Spinal cord (tissue), 10 donors: ENCODE results near the gene FAM76A. TPM values are rescaled to one million over a fixed set of nuclear protein-coding genes. Genes with fewer than 3 reads are reported as not detected.
"Not testable (repeated sequence)": the region's sequence is repeated elsewhere in the genome, so short reads cannot be mapped to it uniquely, and the experiment has no call there.

Source experiments
- DNase-seq, 6 donors: peaks; one replicate each; pipeline versions ENCODE4 v3.0.0 to v3.0.0-alpha.2; 2013 to 2015; ENCODE audit warnings: low spot score in 6 of 6, low read depth in 4 of 6
- H3K27ac ChIP-seq: one replicate; pipeline ENCODE4 v1.5.1; 2013; ENCODE audit warnings: low read depth, low read length, control low read depth
- H3K27me3 ChIP-seq: one replicate; pipeline ENCODE4 v1.6.1; 2013; ENCODE audit warnings: low read length; ENCODE audit not compliant: control insufficient read depth, insufficient read depth
- H3K36me3 ChIP-seq: one replicate; pipeline ENCODE4 v1.6.1; 2013; ENCODE audit warnings: low read length; ENCODE audit not compliant: control insufficient read depth, insufficient read depth
- H3K4me1 ChIP-seq: one replicate; pipeline ENCODE4 v1.6.1; 2013; ENCODE audit warnings: low read length; ENCODE audit not compliant: control insufficient read depth, insufficient read depth
- H3K4me3 ChIP-seq: one replicate; pipeline ENCODE4 v1.5.1; 2013; ENCODE audit warnings: low read depth, low read length, control low read depth
- H3K9me3 ChIP-seq: one replicate; pipeline ENCODE4 v1.6.1; 2013; ENCODE audit warnings: low read length; ENCODE audit not compliant: control insufficient read depth, insufficient read depth
- WGBS: methylation state at CpG from one replicate; pipeline ENCODE4 v1.1.5; 2013; ENCODE audit warnings: missing lambda C conversion rate; ENCODE audit not compliant: insufficient coverage; 5-methylcytosine and 5-hydroxymethylcytosine counted together
- polyA plus RNA-seq, 2 donors: library from polyadenylated mRNA; unstranded; fragments of 120-200 nt; gene quantifications; one replicate each; pipeline ENCODE4 v1.2.1, GENCODE V29; 2013; ENCODE audit not compliant: insufficient read length in 2 of 2
- total RNA-seq, 2 donors: library from RNA; depleted of rRNA in 1 of 2; stranded (reverse); fragments of 120-200 nt in 1 of 2; fragments of >200 nt in 1 of 2; gene quantifications; one replicate each; pipeline versions ENCODE4 v1.2.3 to v1.2.4, GENCODE V29; 2013 to 2014
- donor health status: healthy.

FAM76A gene
- total and polyA plus RNA-seq, 4 donors: 11.4 to 22.1 (median 12.2) TPM

DNA sequence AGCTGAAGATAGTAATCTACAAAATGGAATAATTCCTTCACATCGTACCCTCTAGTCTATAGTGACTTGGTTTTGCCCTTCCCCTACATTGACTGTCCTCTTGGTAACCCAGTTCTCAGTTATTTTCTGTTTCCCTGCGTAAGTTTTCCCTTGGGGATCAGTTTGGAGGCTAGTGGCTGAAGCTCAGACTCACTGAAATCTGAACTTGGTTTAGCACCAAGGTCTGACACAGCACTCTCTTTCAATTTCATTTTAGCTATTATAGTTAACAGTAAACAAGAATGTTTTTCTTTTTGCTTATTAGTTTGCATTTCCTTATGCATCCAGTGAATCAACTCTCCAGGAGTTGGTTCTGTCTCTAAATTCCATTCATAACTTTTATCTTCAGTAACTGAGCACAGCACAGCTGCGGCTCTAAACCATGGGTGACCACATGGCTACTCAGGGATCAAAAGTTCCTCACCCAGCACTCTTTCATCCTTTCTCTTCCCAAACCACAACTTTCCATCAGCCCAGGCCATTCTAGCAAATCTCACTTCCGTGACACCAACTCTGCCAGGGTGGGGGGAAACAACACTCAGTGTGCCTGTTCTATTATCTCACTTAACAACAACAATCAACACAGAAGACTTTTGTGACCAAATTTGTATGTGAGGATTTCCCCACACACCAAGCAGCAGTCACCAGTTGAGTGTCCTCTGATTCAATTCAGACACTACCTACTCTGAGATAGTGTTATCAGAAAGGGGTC is 36.2 kb upstream of the FAM76A start:
- Histone ChIP-seq H3K36me3 (no peaks in the 10 kb centered on the region), H3K9me3 (no peaks in the 10 kb centered on the region), H3K4me1 (no peaks in the 10 kb centered on the region), H3K27me3 (no peaks in the 10 kb centered on the region), H3K27ac (no peak overlapping the region), H3K4me3 (no peak overlapping the region)
- 93% methylated on average over 1 of the region's 4 CpGs for WGBS
- no peak for DNase-seq

DNA sequence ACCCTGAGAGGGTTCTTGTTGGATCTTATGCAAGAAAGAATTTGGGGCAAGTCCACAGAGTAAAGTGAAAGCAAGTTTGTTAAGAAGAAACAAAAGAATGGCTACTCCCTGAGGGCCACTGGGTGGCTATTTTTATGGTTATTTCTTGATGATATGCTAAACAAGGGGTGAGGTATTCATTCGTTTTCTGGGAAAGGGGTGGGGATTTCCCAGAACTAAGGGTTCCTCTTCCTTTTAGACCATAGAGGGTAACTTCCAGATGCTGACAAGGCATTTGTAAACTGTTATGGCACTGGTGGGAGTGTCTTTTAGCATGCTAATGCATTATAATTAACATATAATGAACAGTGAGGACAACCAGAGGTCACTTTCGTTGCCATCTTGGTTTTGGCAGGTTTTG is 35.6 kb upstream of the FAM76A start:
- Histone ChIP-seq H3K36me3 (no peaks in the 10 kb centered on the region), H3K27me3 (no peaks in the 10 kb centered on the region), H3K4me1 (no peaks in the 10 kb centered on the region), H3K4me3 (no peak overlapping the region), H3K27ac (no peak overlapping the region), H3K9me3 (no peaks in the 10 kb centered on the region)
- no CpG with 5 or more reads among the region's 2 CpGs for whole genome bisulfite sequencing
- DNase-seq: no peak

DNA sequence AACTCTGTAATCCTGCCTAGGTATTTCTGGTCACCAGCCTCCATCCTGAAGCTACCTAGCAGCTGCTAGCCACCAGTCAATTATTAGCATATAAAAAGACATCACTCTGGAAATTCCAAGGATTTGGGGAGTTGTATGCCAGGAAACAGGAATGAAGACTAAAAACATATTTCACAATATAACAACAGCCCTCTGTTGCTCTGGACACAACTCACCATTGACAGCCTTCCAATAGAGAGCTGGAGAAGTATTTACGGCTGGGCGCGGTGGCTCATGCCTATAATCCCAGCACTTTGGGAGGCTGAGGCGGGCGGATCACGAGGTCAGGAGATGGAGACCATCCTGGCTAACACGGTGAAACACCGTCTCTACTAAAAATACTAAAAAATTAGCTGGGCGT is 28.9 kb upstream of the FAM76A start:
- H3K9me3 ChIP-seq, H3K4me3 ChIP-seq, H3K4me1 ChIP-seq, H3K27ac ChIP-seq, DNase-seq, H3K27me3 ChIP-seq, H3K36me3 ChIP-seq: not testable (repeated sequence)
- 82% methylated on average over 2 of the region's 9 CpGs for WGBS

DNA sequence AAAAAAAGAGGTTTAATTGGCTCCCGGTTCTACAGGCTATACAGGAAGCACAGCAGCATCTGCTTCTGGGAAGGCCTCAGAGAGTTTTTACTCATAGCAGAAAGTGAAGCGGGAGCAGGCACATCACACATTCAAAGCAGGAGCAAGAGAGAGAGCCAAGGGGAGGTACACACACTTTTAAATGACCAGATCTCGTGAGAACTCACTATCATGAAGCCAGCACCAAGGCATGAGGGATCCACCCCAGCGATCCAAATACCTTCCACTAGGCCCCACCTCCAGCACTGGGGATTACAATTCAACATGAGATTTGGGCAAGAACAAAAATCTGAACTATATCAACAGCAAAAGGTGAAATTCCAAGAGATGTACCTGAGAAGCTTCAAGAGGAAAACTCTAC is 20.8 kb upstream of the FAM76A start:
- no peaks in the 10 kb centered on the region for H3K36me3 ChIP-seq
- H3K4me1 ChIP-seq: no peaks in the 10 kb centered on the region
- DNase-seq: no peak
- 86% methylated on average over 1 of the region's 4 CpGs for WGBS
- no peaks in the 10 kb centered on the region for H3K27me3 ChIP-seq
- H3K9me3 ChIP-seq: no peaks in the 10 kb centered on the region
- no peak overlapping the region for H3K4me3 ChIP-seq
- H3K27ac ChIP-seq: no peak overlapping the region

DNA sequence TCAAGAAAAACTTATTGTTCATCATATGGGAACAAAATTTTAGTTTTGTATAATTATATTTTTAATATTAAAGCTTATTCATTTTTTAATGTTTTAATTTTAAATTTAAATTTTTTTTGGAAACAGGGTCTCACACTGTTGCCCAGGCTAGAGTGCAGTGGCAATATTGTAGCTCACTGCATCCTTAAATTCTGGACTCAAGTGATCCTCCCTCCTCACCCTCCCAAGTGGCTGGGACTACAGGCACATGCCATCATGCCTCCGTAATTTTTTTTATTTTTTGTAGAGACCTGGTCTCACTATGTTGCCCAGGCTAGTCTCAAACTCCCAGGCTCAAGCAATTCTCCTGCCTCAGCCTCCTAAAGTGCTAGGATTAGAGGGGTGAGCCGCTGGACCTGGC is 20.2 kb upstream of the FAM76A start:
- no peaks in the 10 kb centered on the region for H3K4me1 ChIP-seq
- H3K4me3 ChIP-seq: no peak overlapping the region
- H3K36me3 ChIP-seq: no peaks in the 10 kb centered on the region
- H3K27me3 ChIP-seq: no peaks in the 10 kb centered on the region
- no peak for DNase-seq
- no peak overlapping the region for H3K27ac ChIP-seq
- no peaks in the 10 kb centered on the region for H3K9me3 ChIP-seq
- WGBS: no CpG with 5 or more reads among the region's 2 CpGs

DNA sequence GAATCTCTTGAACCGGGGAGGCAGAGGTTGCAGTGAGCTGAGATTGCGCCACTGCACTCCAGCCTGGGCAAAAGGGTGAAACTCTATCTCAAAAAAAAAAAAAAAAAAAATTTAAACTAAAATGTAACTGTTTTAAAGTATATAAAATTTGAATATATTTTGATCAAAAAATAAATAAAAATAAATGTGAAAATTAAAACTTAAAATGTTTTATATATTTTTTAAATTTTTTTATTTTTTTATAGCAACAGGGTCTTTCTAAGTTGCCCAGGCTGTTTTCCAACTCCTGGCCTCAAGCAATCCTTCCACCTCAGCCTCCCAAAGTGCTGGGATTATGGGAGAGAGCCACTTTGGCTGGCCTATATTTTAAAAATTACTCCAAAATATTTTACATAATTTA is 15.2 kb upstream of the FAM76A start:
- Histone ChIP-seq H3K27ac (no peak overlapping the region), H3K9me3 (no peaks in the 10 kb centered on the region), H3K36me3 (no peaks in the 10 kb centered on the region), H3K4me3 (no peak overlapping the region), H3K4me1 (no peaks in the 10 kb centered on the region), H3K27me3 (no peaks in the 10 kb centered on the region)
- no peak for DNase-seq
- no CpG with 5 or more reads among the region's 2 CpGs for whole genome bisulfite sequencing

DNA sequence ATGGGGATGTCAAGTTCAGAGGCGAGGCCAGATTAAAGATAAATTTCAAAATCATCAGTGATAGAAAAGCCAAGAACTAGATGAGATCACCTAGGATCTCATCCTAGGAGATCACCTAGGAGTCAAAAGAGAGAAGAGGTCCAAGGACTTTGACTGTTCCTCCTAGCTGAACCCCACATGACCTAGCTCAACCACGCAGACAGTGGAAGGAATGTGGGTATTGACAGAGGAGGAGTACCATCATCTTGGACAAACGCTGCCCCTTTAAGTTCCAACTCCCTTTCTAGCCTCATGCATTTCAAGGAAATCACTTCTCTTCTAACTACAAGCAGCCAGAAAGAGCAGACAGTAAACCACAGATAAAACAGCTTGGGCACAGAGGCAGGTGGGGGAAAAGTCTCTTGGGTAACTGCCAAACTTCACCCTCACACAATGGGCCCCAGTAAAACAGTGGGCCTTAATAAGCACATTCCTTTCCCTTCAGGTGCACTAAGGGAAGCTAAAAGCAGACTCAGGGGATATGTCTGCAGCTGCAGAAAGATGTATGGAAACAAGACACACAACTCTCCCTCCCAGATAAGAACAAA is 12.5 kb upstream of the FAM76A start:
- no peak overlapping the region for H3K4me3 ChIP-seq
- no peaks in the 10 kb centered on the region for H3K4me1 ChIP-seq
- H3K27me3 ChIP-seq: no peaks in the 10 kb centered on the region
- H3K9me3 ChIP-seq: no peaks in the 10 kb centered on the region
- DNase-seq: no peak
- no peaks in the 10 kb centered on the region for H3K36me3 ChIP-seq
- no peak overlapping the region for H3K27ac ChIP-seq
- WGBS: 100% methylated on average over 1 of the region's 3 CpGs

DNA sequence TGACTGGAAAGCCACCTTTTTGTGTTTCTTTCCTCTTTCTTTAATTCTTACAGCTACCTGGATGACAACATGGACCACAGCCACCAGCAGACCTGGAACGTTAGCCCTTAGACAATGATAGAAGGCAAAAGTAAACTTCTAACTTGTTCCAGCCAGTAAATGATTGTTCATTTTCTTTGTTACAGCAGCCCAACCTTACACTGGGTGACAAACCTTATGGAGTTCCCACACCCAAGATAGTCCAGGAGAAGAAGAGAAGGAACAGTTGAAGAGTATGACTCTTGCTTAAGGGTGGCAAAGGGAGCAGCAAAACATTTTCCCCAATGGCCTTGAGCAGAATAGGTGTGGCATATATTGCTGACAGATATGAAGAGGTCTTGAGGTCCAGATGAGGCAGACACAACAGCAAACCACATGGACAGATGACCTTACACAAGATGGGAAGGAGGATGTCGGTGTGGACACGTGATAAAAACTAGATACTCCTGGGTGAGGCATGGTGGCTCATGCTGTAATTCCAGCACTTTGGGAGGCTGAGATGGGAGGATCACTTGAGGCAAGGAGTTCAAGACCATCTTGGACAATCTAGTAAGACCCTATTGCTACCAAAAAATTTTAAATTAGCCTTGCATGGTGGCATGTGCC is 11.8 kb upstream of the FAM76A start:
- DNase-seq: no peak
- Histone ChIP-seq H3K27me3 (no peaks in the 10 kb centered on the region), H3K9me3 (no peaks in the 10 kb centered on the region), H3K36me3 (no peaks in the 10 kb centered on the region), H3K4me1 (no peaks in the 10 kb centered on the region), H3K27ac (no peak overlapping the region), H3K4me3 (no peak overlapping the region)
- no CpG with 5 or more reads among the region's 3 CpGs for WGBS

DNA sequence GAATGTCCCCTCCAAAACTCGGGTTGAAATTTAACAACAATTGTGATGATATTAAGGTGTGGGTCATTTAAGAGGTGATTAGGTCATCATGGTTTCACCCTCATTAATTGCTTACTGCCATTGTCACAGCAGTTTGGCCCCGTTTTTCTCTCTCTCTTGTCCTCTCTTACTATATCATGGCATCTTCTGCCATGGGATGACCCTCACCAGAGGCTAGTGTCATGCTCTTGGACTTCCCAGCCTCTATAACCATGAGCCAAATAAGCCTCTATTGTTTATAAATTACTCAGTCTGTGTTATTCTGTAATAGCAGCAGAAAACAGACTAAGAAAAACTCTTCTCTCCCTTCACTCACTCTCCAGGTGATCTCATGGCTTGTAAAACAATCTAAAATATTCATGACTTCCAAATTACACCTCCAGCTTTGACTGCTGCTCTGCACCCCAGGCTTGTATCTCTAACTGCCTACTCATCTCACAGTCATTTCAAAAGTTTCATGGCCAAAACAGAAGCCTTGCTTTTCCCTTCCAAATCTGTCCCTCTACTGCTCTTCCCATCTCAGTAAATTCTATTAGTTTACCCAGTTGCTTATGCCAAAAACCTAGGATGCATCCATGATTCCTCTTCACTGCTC is 9.4 kb upstream of the FAM76A start:
- DNase-seq: no peak
- no peak overlapping the region for H3K27ac ChIP-seq
- no peaks in the 10 kb centered on the region for H3K4me1 ChIP-seq
- WGBS: 67% methylated on average over 1 of the region's 2 CpGs
- H3K27me3 ChIP-seq: no peaks in the 10 kb centered on the region
- H3K36me3 ChIP-seq: no peaks in the 10 kb centered on the region
- H3K9me3 ChIP-seq: no peaks in the 10 kb centered on the region
- H3K4me3 ChIP-seq: no peak overlapping the region
